Glutamatergic neuron (in vitro differentiated cells): ENCODE results near the gene TOM1L1. TPM values are rescaled to one million over a fixed set of nuclear protein-coding genes. Genes with fewer than 3 reads are reported as not detected.

Experiments
- DNase-seq: peaks from one replicate; pipeline ENCODE4 v3.0.0; 2022
- H3K27ac Mint-ChIP-seq: one replicate; pipeline ENCODE4 v1.8.0; 2020; ENCODE audit warnings: mild to moderate bottlenecking, mixed read lengths, inconsistent platforms; ENCODE audit not compliant: unreplicated experiment
- H3K27me3 Mint-ChIP-seq: one replicate; pipeline ENCODE4 v1.8.0; 2020; ENCODE audit warnings: mild to moderate bottlenecking, moderate library complexity, mixed read lengths, inconsistent platforms; ENCODE audit not compliant: unreplicated experiment
- H3K36me3 Mint-ChIP-seq: one replicate; pipeline ENCODE4 v1.8.0; 2020; ENCODE audit warnings: mild to moderate bottlenecking, mixed read lengths, inconsistent platforms; ENCODE audit not compliant: unreplicated experiment
- H3K4me1 Mint-ChIP-seq: one replicate; pipeline ENCODE4 v1.8.0; 2020; ENCODE audit warnings: mild to moderate bottlenecking, low read depth, mixed read lengths, inconsistent platforms; ENCODE audit not compliant: unreplicated experiment
- H3K4me3 Mint-ChIP-seq: one replicate; pipeline ENCODE4 v1.8.0; 2020; ENCODE audit warnings: mild to moderate bottlenecking, mixed read lengths, inconsistent platforms; ENCODE audit not compliant: unreplicated experiment
- H3K9me3 Mint-ChIP-seq: one replicate; pipeline ENCODE4 v1.8.0; 2020; ENCODE audit warnings: mild to moderate bottlenecking, moderate library complexity, mixed read lengths, inconsistent platforms; ENCODE audit not compliant: unreplicated experiment
- CTCF ChIP-seq: fragments of 200-600 bp; sonication (generic); IDR thresholded peaks from one replicate; pipeline ENCODE4 v1.5.0; 2021; ENCODE audit not compliant: partially characterized antibody, unreplicated experiment
- total RNA-seq: library from RNA; stranded (reverse); fragmentation: NEBNext Ultra II Directional; extraction: Animal tissue kit (Norgen Biotek cat#: 25700); gene quantifications from one replicate; pipeline ENCODE4 v1.2.1, GENCODE V29; 2021; ENCODE audit not compliant: unreplicated experiment

The TOM1L1 gene
- total RNA-seq, 1 donor from 2014 or later: 6.4 TPM

- H3K27ac Mint-ChIP-seq: no peak overlapping the region
- no peak for DNase-seq
- H3K36me3 Mint-ChIP-seq: no peaks in the 10 kb centered on the region
- H3K9me3 Mint-ChIP-seq: no peaks in the 10 kb centered on the region
- no peak for TF ChIP-seq CTCF
- no peaks in the 10 kb centered on the region for H3K27me3 Mint-ChIP-seq
- H3K4me1 Mint-ChIP-seq: no peaks in the 10 kb centered on the region
- no peak overlapping the region for H3K4me3 Mint-ChIP-seq
These were observed 84.8 kb downstream of the TOM1L1 start for GRCh38 chr17:54985476-54985875.

GRCh38 chr17:54990118-54990517 is 89.5 kb downstream of the TOM1L1 start:
- no peaks in the 10 kb centered on the region for H3K36me3 Mint-ChIP-seq
- H3K9me3 Mint-ChIP-seq: no peaks in the 10 kb centered on the region
- H3K27ac Mint-ChIP-seq: no peak overlapping the region
- no peaks in the 10 kb centered on the region for H3K4me1 Mint-ChIP-seq
- TF ChIP-seq CTCF: no peak
- no peak overlapping the region for H3K4me3 Mint-ChIP-seq
- H3K27me3 Mint-ChIP-seq: no peaks in the 10 kb centered on the region
- DNase-seq: no peak

DNA sequence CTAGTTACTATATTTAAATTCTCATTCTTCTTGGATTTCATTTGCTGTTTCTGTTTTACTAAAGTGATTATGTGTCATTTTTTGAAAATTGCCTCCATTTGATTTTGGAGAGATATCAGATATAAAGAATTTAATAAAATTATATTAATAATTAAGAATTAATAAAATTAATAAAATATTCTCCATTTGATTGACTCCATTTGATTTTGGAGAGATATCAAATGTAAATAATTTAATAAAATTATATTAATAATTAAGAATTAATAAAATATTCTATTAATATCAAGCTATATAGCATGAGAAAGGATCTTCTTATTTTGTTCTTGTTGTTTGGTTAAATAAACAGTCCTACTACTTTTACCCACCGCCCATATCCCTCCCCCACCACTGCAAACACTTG is 90.9 kb downstream of the TOM1L1 start:
- Mint-ChIP-seq H3K4me1 (no peaks in the 10 kb centered on the region), H3K4me3 (no peak overlapping the region), H3K36me3 (no peaks in the 10 kb centered on the region), H3K27ac (no peak overlapping the region), H3K27me3 (no peaks in the 10 kb centered on the region), H3K9me3 (no peaks in the 10 kb centered on the region)
- no peak for TF ChIP-seq CTCF
- no peak for DNase-seq

DNA sequence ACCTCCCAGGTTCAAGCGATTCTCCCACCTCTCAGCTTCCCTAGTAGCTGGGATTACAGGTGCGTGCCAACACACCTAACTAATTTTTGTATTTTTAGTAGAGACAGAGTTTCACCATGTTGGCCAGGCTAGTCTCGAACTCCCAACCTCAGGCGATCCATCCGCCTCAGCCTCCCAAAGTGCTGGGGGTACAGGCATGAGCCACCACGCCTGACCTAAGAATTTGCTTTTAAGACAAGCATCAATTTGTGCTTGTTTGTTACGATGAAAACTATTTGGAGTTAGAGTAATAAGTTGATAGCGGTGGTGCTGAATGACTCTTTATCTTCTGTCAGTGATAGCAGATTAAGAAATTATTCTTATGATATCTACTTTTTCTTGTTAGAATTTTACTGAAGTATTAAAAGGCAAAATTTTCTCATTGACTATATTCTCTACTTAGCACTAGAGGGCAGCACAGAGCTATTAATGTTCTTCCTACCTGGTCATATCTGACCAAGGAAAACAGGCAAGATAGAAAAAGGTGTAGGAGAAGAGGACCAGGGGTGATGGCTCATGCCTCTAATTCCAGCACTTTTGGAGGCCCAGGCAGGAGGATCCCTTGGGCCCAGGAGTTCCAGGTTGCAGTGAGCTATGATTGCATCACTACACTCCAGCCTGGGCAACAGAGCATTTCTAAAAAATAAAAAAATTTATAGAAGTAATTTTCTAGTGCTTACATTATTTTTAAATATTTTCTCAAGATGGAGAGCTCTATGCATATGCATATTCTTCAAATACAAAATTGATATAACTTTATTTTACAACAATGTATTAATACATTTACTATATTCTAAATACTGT is 92.4 kb downstream of the TOM1L1 start:
- Mint-ChIP-seq H3K4me3 (no peak overlapping the region), H3K36me3 (no peaks in the 10 kb centered on the region), H3K9me3 (no peaks in the 10 kb centered on the region), H3K27ac (no peak overlapping the region), H3K4me1 (no peaks in the 10 kb centered on the region), H3K27me3 (no peaks in the 10 kb centered on the region)
- peak; percentile 73 for TF ChIP-seq CTCF
- no peak for DNase-seq

- Mint-ChIP-seq H3K4me3 (no peak overlapping the region), H3K27me3 (no peaks in the 10 kb centered on the region), H3K9me3 (no peaks in the 10 kb centered on the region), H3K27ac (no peak overlapping the region), H3K36me3 (no peaks in the 10 kb centered on the region), H3K4me1 (no peaks in the 10 kb centered on the region)
- no peak for TF ChIP-seq CTCF
- DNase-seq: no peak
These were observed 95.8 kb downstream of the TOM1L1 start for GRCh38 chr17:54996441-54996840.
